Keratinocyte (primary cell): ENCODE results near the gene CELA1. TPM values are rescaled to one million over a fixed set of nuclear protein-coding genes. Genes with fewer than 3 reads are reported as not detected.

Source experiments
- DNase-seq: peaks from one replicate; pipeline ENCODE4 v3.0.0-alpha.2; 2011; ENCODE audit warnings: low read depth, missing footprints, low spot score
- FAIRE-seq: peaks from 2 replicates; lab custom pipeline; 2011; peaks lifted over from hg19 to GRCh38; lab: Jason Lieb, UNC
- H2AFZ ChIP-seq: 2 replicates; pipeline ENCODE4 v1.6.0; 2012; ENCODE audit warnings: low read length, control low read depth, inconsistent platforms; ENCODE audit not compliant: control insufficient read depth
- H3K27ac ChIP-seq: 2 replicates; pipeline ENCODE4 v1.5.1; 2011; ENCODE audit warnings: low read length; ENCODE audit not compliant: control insufficient read depth, insufficient read depth
- H3K27me3 ChIP-seq: 3 replicates; pipeline ENCODE4 v1.6.0; 2011; ENCODE audit warnings: low read length; ENCODE audit not compliant: control insufficient read depth, insufficient read depth; ENCODE audit errors: extremely low read depth
- H3K36me3 ChIP-seq, 2 experiments: 2 replicates in 1 of 2; 3 replicates in 1 of 2; pipeline ENCODE4 v1.5.1; 2011; ENCODE audit warnings: low read length in 2 of 2, mild to moderate bottlenecking in 1 of 2; ENCODE audit not compliant: control insufficient read depth in 2 of 2, insufficient read depth in 2 of 2; ENCODE audit errors: extremely low read depth in 1 of 2
- H3K4me1 ChIP-seq: 3 replicates; pipeline ENCODE4 v1.5.1; 2011; ENCODE audit warnings: low read length; ENCODE audit not compliant: control insufficient read depth, insufficient read depth; ENCODE audit errors: extremely low read depth
- H3K4me2 ChIP-seq: 3 replicates; pipeline ENCODE4 v1.6.0; 2011; ENCODE audit warnings: low read depth, low read length; ENCODE audit not compliant: control insufficient read depth, insufficient read depth; ENCODE audit errors: extremely low read depth
- H3K4me3 ChIP-seq, 3 experiments: fragments of 200-600 bp in 1 of 3; sonication (generic) in 1 of 3; 2 replicates in 2 of 3; 3 replicates in 1 of 3; pipeline ENCODE4 v1.5.1; 2011 to 2016; ENCODE audit warnings: low read length in 3 of 3, mild to moderate bottlenecking in 3 of 3, control low read depth in 2 of 3, inconsistent platforms in 1 of 3, low read depth in 1 of 3, mixed read lengths in 1 of 3, mixed run types in 1 of 3, moderate library complexity in 1 of 3; ENCODE audit not compliant: control insufficient read depth in 2 of 3, insufficient read depth in 2 of 3; ENCODE audit errors: extremely low read depth in 1 of 3
- H3K79me2 ChIP-seq: 2 replicates; pipeline ENCODE4 v1.6.0; 2012; ENCODE audit warnings: low read length; ENCODE audit not compliant: control insufficient read depth, insufficient read depth
- H3K9ac ChIP-seq: 3 replicates; pipeline ENCODE4 v1.6.0; 2011; ENCODE audit warnings: low read length; ENCODE audit not compliant: control insufficient read depth, insufficient read depth; ENCODE audit errors: extremely low read depth
- H3K9me1 ChIP-seq: 3 replicates; pipeline ENCODE4 v1.6.0; 2011; ENCODE audit warnings: low read length; ENCODE audit not compliant: control insufficient read depth, insufficient read depth; ENCODE audit errors: extremely low read depth
- H3K9me3 ChIP-seq: 2 replicates; pipeline ENCODE4 v1.5.1; 2012; ENCODE audit warnings: low read depth, low read length; ENCODE audit not compliant: control insufficient read depth
- H4K20me1 ChIP-seq: 3 replicates; pipeline ENCODE4 v1.6.0; 2011; ENCODE audit warnings: low read length; ENCODE audit not compliant: control insufficient read depth, insufficient read depth; ENCODE audit errors: extremely low read depth
- CTCF ChIP-seq, 3 experiments: IDR thresholded peaks in 1 of 3; conservative IDR thresholded peaks in 1 of 3; optimal IDR thresholded peaks in 1 of 3; 2 replicates in 2 of 3; 3 replicates in 1 of 3; pipeline versions ENCODE3 to v1.5.1; 2011; ENCODE audit warnings: low read length in 3 of 3, mild to moderate bottlenecking in 3 of 3, moderate library complexity in 2 of 3, control low read depth in 1 of 3, inconsistent platforms in 1 of 3; ENCODE audit not compliant: insufficient read depth in 2 of 3; ENCODE audit errors: extremely low read depth in 1 of 3
- EZH2 ChIP-seq: IDR thresholded peaks from one replicate; pipeline ENCODE4 v1.6.1; 2012; ENCODE audit warnings: inconsistent platforms, mild to moderate bottlenecking, low read length, moderate library complexity
- dilution Hi-C: fragments of 300-500 bp; cut with MboI; formaldehyde crosslinking; loops from one replicate; pipeline ENCODE4 v1.7.0; 2020; ENCODE audit warnings: low sequenced_read_pairs; ENCODE audit not compliant: extremely low pct_ligation_motif_present
- polyA plus RNA-seq, 5 experiments: library from polyadenylated mRNA; depleted of rRNA in 3 of 5; stranded (reverse) in 3 of 5; stranded (forward) in 1 of 5; unstranded in 1 of 5; fragments of >200 nt; gene quantifications; 1 replicate in 1 of 5; 2 replicates in 3 of 5; 3 replicates in 1 of 5; pipeline versions ENCODE4 v1.2.1 to v1.2.3, GENCODE V29; 2011 to 2012; ENCODE audit warnings: missing spikeins in 2 of 5, low read depth in 1 of 5, low replicate concordance in 1 of 5

CELA1 gene
- polyA plus RNA-seq, 1 donor (not counting 4 experiments of a cell fraction or from before 2014, with no cell fraction given): not detected

- Histone ChIP-seq H2AFZ (no peak overlapping the region), H3K4me3 (no peak overlapping the region), H3K27me3 (no peaks in the 10 kb centered on the region), H3K4me1 (peaks cover 18% of the 10 kb centered on the region), H3K9me1 (no peaks in the 10 kb centered on the region), H3K27ac (no peak overlapping the region), H4K20me1 (peaks cover 2% of the 10 kb centered on the region), H3K9ac (no peak overlapping the region), H3K36me3 (peaks cover 35 to 51% of the 10 kb centered on the region in 2 experiments), H3K9me3 (no peaks in the 10 kb centered on the region), H3K4me2 (no peak overlapping the region), H3K79me2 (peaks cover 3% of the 10 kb centered on the region)
- DNase-seq (no peak), FAIRE-seq (no peak)
- TF ChIP-seq EZH2: no peak
- no peak for TF ChIP-seq CTCF (optimal IDR thresholded peaks at IDR 0.05 in 1 of 3, IDR thresholded peaks at IDR 0.05 in 1 of 3, conservative IDR thresholded peaks at IDR 0.05 in 1 of 3; ENCODE audit: extremely low read depth in 1 of 3, insufficient read depth in 2 of 3, low read length in 3 of 3)
- dilution Hi-C loops: no loop called here
Observed at GRCh38 chr12:51379571-51379970, 33.1 kb upstream of the CELA1 start.

- TF ChIP-seq EZH2 (no peak), CTCF (optimal IDR thresholded peaks at IDR 0.05 in 1 of 3, IDR thresholded peaks at IDR 0.05 in 1 of 3, conservative IDR thresholded peaks at IDR 0.05 in 1 of 3; ENCODE audit: extremely low read depth in 1 of 3, insufficient read depth in 2 of 3, low read length in 3 of 3) (no peak)
- no peaks in the 10 kb centered on the region for H3K27me3 ChIP-seq
- dilution Hi-C loops: no loop called here
- no peaks in the 10 kb centered on the region for H3K9me3 ChIP-seq
- H3K4me2 ChIP-seq: no peak overlapping the region
- no peak overlapping the region for H2AFZ ChIP-seq
- DNase-seq (no peak), FAIRE-seq (no peak)
- no peaks in the 10 kb centered on the region for H3K9me1 ChIP-seq
- peaks cover 2% of the 10 kb centered on the region for H4K20me1 ChIP-seq
- no peak overlapping the region for H3K4me3 ChIP-seq
- peaks cover 36 to 52% of the 10 kb centered on the region in 2 experiments for H3K36me3 ChIP-seq
- peaks cover 13% of the 10 kb centered on the region for H3K4me1 ChIP-seq
- no peak overlapping the region for H3K9ac ChIP-seq
- no peak overlapping the region for H3K27ac ChIP-seq
- peaks cover 3% of the 10 kb centered on the region for H3K79me2 ChIP-seq
Observed at GRCh38 chr12:51378749-51379148, 32.3 kb upstream of the CELA1 start.
